ENCODE results near the gene ABCB8.

DNA sequence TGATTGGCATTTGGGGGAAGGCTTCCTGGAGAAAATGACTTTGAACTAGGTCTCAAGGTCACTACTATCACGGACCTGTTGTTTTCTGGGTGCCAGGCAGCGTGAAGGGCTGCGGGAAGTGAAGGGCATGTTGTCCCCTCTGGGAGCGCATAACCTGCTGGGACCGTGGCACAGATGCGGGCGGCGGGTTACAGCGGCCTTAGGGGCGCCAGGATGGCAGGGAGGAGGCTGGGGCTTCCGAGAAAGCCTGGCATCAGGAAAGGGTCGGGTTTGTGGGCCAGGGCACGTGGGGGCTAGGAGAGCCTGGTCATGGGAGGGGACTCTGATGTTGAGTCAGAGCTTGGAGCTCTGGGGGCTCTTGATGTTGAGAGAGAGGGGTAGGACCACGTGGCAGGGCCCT is 37.3 kb downstream of the ABCB8 start:
- no peak for TF ChIP-seq POLR2A (IDR thresholded peaks at IDR 0.05)
- no peak for TF ChIP-seq POLR2AphosphoS5 (IDR thresholded peaks at IDR 0.05)
